Common myeloid progenitor, CD34-positive (primary cell): ENCODE measurements around the gene RAB11FIP3.

Source experiments
- CTCF ChIA-PET: fragments of 350-600 bp; sonication (Branson Sonifier 250); formaldehyde crosslinking; loops from one replicate; lab custom pipeline; 2021; ENCODE audit warnings: antibody characterized with exemption; lab: Charles Lee
- POLR2A ChIA-PET: fragments of 350-600 bp; sonication (Branson Sonifier 250); formaldehyde crosslinking; loops from one replicate; lab custom pipeline; 2021; ENCODE audit warnings: antibody characterized with exemption; lab: Charles Lee
- DNase-seq, 3 donors: peaks; one replicate each; pipeline versions ENCODE4 v3.0.0 to v3.0.0-alpha.2; 2013
- H3K27ac ChIP-seq, 2 experiments: 1 replicate in 1 of 2; 2 replicates in 1 of 2; pipeline ENCODE4 v1.7.0; 2013; ENCODE audit warnings: inconsistent platforms in 2 of 2, low read length in 2 of 2, mild to moderate bottlenecking in 2 of 2, low read depth in 1 of 2, moderate library complexity in 1 of 2; ENCODE audit not compliant: severe bottlenecking in 2 of 2, insufficient read depth in 1 of 2, poor library complexity in 1 of 2
- H3K27me3 ChIP-seq, 5 experiments: replicated peaks in 2 of 5; 1 replicate in 3 of 5; 2 replicates in 2 of 5; pipeline versions ENCODE4 v1.6.1 to v1.7.0; 2013; ENCODE audit warnings: low read length in 4 of 5, mild to moderate bottlenecking in 2 of 5, moderate library complexity in 2 of 5, inconsistent platforms in 1 of 5; ENCODE audit not compliant: insufficient read depth in 5 of 5, control insufficient read depth in 4 of 5
- H3K36me3 ChIP-seq, 4 experiments: 1 replicate in 2 of 4; 2 replicates in 2 of 4; pipeline versions ENCODE4 v1.6.1 to v1.7.0; 2013; ENCODE audit warnings: low read length in 3 of 4, control low read depth in 1 of 4, mild to moderate bottlenecking in 1 of 4; ENCODE audit not compliant: control insufficient read depth in 4 of 4, insufficient read depth in 4 of 4
- H3K4me1 ChIP-seq, 4 experiments: 1 replicate in 3 of 4; 2 replicates in 1 of 4; pipeline versions ENCODE4 v1.6.1 to v1.7.1; 2013; ENCODE audit warnings: low read length in 3 of 4, mild to moderate bottlenecking in 3 of 4, control low read depth in 1 of 4, inconsistent platforms in 1 of 4, moderate library complexity in 1 of 4; ENCODE audit not compliant: control insufficient read depth in 4 of 4, insufficient read depth in 4 of 4; ENCODE audit errors: control extremely low read depth in 1 of 4
- H3K4me3 ChIP-seq, 7 experiments: 1 replicate in 4 of 7; 2 replicates in 3 of 7; pipeline versions ENCODE4 v1.5.1 to v1.7.0; 2013; ENCODE audit warnings: mild to moderate bottlenecking in 7 of 7, low read length in 6 of 7, moderate library complexity in 6 of 7, inconsistent platforms in 2 of 7, low read depth in 2 of 7, control low read depth in 1 of 7; ENCODE audit not compliant: insufficient read depth in 4 of 7, control insufficient read depth in 1 of 7; ENCODE audit errors: extremely low read depth in 1 of 7
- H3K9me3 ChIP-seq, 5 experiments: 1 replicate in 4 of 5; 2 replicates in 1 of 5; pipeline versions ENCODE4 v1.6.1 to v1.7.1; 2013; ENCODE audit warnings: low read length in 4 of 5, mild to moderate bottlenecking in 2 of 5, inconsistent platforms in 1 of 5, low read depth in 1 of 5, moderate library complexity in 1 of 5; ENCODE audit not compliant: control insufficient read depth in 4 of 5, insufficient read depth in 2 of 5; ENCODE audit errors: control extremely low read depth in 1 of 5
- WGBS: methylation state at CpG from one replicate; pipeline ENCODE4 v1.1.5; 2013; ENCODE audit not compliant: insufficient coverage; 5-methylcytosine and 5-hydroxymethylcytosine counted together

The RAB11FIP3 gene

DNA sequence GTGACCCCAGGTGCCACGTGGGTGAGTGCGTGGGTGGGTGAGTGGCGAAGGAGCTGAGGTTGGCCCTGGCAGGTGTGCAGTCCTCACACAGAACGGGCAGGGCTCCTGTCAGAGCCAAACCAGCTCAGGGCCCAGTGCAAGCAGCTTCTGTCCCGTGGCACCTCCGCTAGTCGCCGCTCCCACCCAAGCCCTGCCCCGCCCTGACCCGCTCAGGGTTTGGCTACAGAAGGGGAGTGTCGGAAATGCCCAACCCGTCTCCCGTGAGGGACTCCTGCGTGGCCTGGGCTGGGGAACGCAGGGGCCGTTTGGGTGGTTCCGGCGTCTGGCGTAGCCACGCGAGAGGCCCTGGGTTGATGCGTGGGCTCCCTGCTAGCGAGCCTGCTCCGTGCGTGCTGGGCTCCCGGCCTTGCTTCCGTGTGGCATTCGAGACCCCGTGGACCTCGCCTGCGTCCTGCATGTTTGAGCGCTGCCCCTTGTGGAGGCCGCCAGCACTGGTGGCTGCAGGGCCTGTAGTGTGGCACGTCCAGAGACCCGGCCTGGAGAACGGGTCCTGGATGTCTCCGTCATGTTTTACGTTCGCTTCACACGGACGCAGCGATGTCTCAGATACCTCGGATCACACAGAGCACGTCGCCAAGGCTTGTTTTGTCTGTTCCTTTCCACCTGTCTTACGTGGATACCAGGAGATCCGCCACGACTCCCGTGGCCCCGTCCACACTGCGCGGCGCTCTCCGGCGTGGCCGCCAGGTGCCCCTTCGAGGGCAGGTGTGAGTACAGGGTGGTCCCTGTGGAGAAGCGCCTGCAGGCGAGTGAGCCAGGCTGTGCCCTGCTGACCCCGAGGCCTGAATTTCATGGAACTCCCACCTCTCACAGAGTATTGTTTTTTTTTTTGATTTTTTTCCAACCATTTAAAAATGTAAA lies 112.2 kb downstream of the RAB11FIP3 start:
- ChIA-PET CTCF (interaction anchor here (1.2 to 1.4 kb wide), 2 partner anchors 7 to 10 kb away, joined by 3 to 6 read pairs; no protein-coding TSS in a partner anchor), POLR2A (interaction anchor here (0.8 kb wide), 1 partner anchor 99 kb away, joined by 3 read pairs; no protein-coding TSS in a partner anchor)
- Histone ChIP-seq H3K4me3 (no peak overlapping the region), H3K9me3 (no peaks in the 10 kb centered on the region), H3K27ac (no peak overlapping the region), H3K36me3 (peaks cover 2 to 76% (median 27%) of the 10 kb centered on the region in 4 experiments), H3K4me1 (no peaks in the 10 kb centered on the region), H3K27me3 (no peaks in the 10 kb centered on the region)
- no peak for DNase-seq
- 98% methylated on average over 55 of the region's 60 CpGs for WGBS

DNA sequence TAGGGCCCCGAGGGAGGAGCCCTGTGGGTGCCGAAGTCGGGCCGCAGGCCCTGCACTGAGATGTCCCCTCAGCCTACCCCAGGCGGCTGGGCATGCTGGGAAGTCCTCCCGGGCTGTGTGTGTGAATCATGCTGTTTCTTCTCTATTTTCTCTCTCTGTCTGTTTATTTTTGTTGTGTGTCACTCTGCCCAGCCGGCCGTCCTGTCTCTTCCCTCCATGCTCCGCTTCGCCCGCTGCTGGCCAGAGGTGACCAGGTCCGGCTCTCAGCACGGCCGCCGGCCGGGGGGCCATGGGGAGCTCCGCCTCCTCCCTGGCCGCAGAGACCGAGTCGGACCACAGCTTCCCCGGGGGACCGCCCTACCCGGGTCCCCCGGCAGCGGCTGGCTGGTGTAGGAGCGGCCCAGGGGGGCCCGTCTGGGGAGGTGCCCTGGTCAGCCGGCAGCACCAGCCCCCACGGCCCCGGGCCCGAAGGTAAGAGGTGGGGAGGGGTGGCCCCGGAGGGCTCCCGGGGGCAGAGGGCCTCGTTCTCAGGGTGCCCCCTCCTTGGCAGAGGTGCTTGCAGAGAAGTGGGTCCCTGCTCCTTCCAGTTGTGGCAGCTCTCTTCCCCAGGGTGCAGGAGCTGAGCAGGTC lies 114.6 kb downstream of the RAB11FIP3 start:
- WGBS: 98% methylated on average over 33 of the region's 34 CpGs
- Histone ChIP-seq H3K4me3 (no peak overlapping the region), H3K36me3 (peaks cover 2 to 71% (median 28%) of the 10 kb centered on the region in 4 experiments), H3K27me3 (no peaks in the 10 kb centered on the region), H3K4me1 (no peaks in the 10 kb centered on the region), H3K27ac (no peak overlapping the region), H3K9me3 (no peaks in the 10 kb centered on the region)
- POLR2A ChIA-PET: no interaction called here
- no peak for DNase-seq
- CTCF ChIA-PET: interaction anchor here (1.1 to 1.7 kb wide), 2 partner anchors 10 to 14 kb away, joined by 3 to 4 read pairs; no protein-coding TSS in a partner anchor

DNA sequence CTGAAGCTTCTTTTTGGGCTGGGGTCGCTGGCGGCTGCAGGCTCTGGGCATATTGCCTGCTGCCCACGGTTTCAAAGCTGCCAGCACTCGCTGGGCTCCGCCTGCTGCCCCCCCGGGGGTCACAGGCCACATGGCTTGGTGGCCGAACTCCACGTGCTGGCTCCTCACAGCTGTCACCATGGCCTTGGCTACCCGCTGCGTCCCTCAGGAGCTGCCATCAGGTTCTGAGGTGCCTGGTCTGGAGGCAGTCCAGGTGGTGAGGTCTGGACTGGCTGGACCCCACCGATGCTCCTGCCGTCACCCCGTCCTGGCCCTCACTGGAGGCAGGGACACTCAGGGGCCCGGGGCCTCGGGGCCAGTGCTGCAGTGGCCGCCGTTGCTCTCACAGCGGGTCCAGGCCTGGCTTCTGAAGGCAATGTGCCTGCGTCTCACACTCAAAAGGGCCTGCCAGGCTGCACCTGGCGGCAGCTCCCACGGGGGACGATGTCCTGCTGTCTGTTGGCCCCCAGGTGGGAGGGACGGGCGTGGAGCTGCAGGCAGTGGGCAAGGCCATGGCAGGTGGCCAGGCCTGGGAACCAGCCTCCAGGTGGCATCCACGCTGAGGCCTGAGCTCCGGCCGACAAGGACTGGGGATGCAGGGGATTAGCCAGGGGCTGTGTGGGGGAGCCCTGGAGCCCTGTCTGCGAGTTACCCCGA lies 115.3 kb downstream of the RAB11FIP3 start:
- Histone ChIP-seq H3K9me3 (no peaks in the 10 kb centered on the region), H3K27me3 (no peaks in the 10 kb centered on the region), H3K4me3 (no peak overlapping the region), H3K36me3 (peaks cover 0 to 68% (median 27%) of the 10 kb centered on the region in 4 experiments), H3K27ac (no peak overlapping the region), H3K4me1 (no peaks in the 10 kb centered on the region)
- DNase-seq: no peak
- WGBS: 97% methylated on average over 24 of the region's 29 CpGs
- POLR2A ChIA-PET: no interaction called here
- CTCF ChIA-PET: interaction anchor here (1.1 kb wide), 1 partner anchor 11 kb away, joined by 3 read pairs; no protein-coding TSS in a partner anchor

DNA sequence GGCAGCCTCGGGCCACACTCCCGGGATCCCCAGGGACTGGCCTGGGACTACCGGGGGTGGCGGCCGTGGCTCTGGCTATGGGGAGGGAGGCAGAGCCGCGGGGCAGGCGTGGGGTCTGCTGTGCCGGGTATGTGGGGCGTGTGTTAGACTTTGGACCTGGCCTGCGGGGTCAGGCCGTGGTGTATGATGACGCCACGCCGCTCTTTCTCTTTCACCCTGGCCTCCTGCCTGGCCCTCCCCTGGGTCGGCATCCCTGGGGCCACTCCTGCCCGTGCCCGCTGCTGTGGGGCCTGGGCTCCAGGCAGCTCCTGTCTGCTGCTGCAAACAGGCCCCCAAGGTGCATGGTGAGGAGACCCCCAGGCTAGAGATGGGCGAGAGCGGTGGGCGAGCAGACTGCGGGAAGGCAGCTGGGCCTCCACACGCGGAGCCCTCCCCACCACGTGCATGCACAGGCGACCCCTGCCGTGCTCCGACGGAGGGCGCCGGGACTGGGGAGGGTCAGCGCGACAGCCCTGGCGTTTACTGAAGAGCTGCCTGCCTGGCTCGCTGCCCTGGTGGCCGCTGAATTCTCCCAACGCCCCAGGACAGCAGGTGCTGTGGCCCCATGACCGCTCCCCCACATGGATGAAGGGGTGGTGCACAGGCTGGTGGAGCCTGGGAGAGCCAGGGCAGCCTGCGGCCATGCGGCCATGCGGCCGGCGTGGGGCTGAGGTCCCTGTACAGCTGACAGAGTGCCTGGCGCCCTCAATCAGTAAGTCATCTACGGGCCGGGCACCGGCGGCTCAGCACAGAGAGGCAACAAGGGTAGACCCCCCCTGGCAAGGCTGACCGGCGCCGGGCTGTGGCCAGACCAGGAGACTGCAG lies 118.1 kb downstream of the RAB11FIP3 start:
- POLR2A ChIA-PET: interaction anchor here (0.6 kb wide), 1 partner anchor 123 kb away, joined by 3 read pairs; no protein-coding TSS in a partner anchor
- peaks cover 0 to 2% (median 0%) of the 10 kb centered on the region in 4 experiments for H3K4me1 ChIP-seq
- DNase-seq: no peak
- whole genome bisulfite sequencing: 98% methylated on average over 50 of the region's 51 CpGs
- H3K27me3 ChIP-seq: no peaks in the 10 kb centered on the region
- H3K27ac ChIP-seq: no peak overlapping the region
- H3K4me3 ChIP-seq: no peak overlapping the region
- CTCF ChIA-PET: no interaction called here
- no peaks in the 10 kb centered on the region for H3K9me3 ChIP-seq
- H3K36me3 ChIP-seq: peaks cover 2 to 63% (median 18%) of the 10 kb centered on the region in 4 experiments

DNA sequence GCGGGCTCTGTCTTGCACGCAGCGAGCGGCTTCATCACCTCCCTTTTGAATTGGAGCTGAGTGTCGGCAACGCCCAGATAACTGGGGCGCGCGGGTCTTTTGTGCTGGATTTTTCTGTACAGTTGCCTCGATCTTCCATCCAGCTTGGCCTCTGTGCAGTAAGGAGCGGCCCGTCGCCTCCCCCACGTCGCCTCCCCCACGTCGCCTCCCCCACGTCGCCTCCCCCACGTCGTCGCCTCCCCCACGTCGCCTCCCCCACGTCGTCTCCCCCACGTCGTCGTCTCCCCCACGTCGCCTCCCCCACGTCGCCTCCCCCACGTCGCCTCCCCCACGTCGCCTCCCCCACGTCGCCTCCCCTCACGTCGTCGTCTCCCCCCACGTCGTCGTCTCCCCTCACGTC lies 119.1 kb downstream of the RAB11FIP3 start:
- Histone ChIP-seq H3K4me1 (peaks cover 0 to 2% (median 0%) of the 10 kb centered on the region in 4 experiments), H3K27me3 (no peaks in the 10 kb centered on the region), H3K36me3 (peaks cover 5 to 66% (median 20%) of the 10 kb centered on the region in 4 experiments), H3K4me3 (no peak overlapping the region), H3K9me3 (no peaks in the 10 kb centered on the region), H3K27ac (no peak overlapping the region)
- 98% methylated on average over 36 of the region's 46 CpGs for WGBS
- DNase-seq: no peak
- ChIA-PET CTCF (no interaction called here), POLR2A (no interaction called here)
